MM.1S (cell line): ENCODE measurements around the gene GPRIN1.

Experiments used
- CTCF ChIP-seq: fragments of 300-600 bp; sonication (generic); IDR thresholded peaks from 2 replicates; pipeline ENCODE4 v1.5.1; 2016; ENCODE audit warnings: antibody characterized with exemption, low read length, mixed read lengths
- EZH2phosphoT487 ChIP-seq: fragments of 300-600 bp; sonication (generic); IDR thresholded peaks from 2 replicates; pipeline ENCODE4 v1.6.1; 2018; ENCODE audit warnings: antibody characterized with exemption, low read length

- TF ChIP-seq CTCF (no peak), EZH2phosphoT487 (no peak)
Observed at GRCh38 chr5:176644878-176645670, 35.1 kb upstream of the GPRIN1 start.
